ENCODE data around the gene NBAS. TPM values are rescaled to one million over a fixed set of nuclear protein-coding genes. Genes with fewer than 3 reads are reported as not detected.

NBAS gene
- total and polyA plus RNA-seq, 2 of the 13 experiments (the other 11 are each of a cell fraction or from before 2014, with no cell fraction given): 33.6 to 58.7 TPM

DNA sequence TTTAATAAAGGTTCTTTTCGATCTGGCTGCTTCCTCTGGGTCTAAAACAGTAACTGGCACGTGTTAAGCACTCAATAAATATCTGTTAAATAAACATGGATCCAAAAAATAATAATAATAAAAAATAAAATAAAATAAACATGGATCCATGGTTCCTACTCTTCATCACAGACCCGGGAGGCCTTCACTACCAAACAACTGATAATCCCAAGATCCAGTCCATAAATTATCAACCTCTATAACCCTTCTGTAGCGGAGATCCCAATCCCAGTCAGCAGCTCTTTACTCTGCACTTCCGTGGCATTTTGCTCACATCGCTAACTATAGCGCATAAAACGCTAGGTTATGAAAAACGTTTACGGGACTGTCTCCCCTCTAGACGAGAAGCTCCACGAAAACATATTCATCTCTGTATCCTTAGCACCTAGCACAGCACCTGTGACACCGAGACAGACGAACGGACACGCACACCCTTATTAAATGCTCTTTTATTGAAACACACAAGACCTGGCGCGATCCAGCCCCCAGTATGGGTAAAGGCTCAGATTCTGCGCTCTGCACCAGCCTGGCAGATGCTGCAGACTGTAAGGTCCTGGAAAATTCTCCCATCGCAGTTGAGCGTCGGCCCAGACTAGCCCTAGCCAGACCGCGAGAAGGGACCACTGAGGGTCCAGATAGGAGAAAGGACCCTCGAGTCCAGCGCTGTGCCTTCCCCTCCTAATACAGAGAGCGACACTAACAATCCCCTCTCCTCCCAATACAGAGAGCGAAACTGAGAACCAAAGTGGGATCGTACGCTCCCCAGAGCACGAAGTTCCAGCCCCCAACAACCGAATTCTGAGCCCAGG, 770 bp downstream of the NBAS start (continued):
- TF ChIP-seq, protein P1, sequence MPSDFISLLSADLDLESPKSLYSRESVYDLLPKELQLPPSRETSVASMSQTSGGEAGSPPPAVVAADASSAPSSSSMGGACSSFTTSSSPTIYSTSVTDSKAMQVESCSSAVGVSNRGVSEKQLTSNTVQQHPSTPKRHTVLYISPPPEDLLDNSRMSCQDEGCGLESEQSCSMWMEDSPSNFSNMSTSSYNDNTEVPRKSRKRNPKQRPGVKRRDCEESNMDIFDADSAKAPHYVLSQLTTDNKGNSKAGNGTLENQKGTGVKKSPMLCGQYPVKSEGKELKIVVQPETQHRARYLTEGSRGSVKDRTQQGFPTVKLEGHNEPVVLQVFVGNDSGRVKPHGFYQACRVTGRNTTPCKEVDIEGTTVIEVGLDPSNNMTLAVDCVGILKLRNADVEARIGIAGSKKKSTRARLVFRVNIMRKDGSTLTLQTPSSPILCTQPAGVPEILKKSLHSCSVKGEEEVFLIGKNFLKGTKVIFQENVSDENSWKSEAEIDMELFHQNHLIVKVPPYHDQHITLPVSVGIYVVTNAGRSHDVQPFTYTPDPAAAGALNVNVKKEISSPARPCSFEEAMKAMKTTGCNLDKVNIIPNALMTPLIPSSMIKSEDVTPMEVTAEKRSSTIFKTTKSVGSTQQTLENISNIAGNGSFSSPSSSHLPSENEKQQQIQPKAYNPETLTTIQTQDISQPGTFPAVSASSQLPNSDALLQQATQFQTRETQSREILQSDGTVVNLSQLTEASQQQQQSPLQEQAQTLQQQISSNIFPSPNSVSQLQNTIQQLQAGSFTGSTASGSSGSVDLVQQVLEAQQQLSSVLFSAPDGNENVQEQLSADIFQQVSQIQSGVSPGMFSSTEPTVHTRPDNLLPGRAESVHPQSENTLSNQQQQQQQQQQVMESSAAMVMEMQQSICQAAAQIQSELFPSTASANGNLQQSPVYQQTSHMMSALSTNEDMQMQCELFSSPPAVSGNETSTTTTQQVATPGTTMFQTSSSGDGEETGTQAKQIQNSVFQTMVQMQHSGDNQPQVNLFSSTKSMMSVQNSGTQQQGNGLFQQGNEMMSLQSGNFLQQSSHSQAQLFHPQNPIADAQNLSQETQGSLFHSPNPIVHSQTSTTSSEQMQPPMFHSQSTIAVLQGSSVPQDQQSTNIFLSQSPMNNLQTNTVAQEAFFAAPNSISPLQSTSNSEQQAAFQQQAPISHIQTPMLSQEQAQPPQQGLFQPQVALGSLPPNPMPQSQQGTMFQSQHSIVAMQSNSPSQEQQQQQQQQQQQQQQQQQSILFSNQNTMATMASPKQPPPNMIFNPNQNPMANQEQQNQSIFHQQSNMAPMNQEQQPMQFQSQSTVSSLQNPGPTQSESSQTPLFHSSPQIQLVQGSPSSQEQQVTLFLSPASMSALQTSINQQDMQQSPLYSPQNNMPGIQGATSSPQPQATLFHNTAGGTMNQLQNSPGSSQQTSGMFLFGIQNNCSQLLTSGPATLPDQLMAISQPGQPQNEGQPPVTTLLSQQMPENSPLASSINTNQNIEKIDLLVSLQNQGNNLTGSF (CRISPR knock-in tag; IDR thresholded peaks at IDR 0.05): peak; percentile 71; the same call in 1 of the 2 replicates
- TF ChIP-seq, protein P2, sequence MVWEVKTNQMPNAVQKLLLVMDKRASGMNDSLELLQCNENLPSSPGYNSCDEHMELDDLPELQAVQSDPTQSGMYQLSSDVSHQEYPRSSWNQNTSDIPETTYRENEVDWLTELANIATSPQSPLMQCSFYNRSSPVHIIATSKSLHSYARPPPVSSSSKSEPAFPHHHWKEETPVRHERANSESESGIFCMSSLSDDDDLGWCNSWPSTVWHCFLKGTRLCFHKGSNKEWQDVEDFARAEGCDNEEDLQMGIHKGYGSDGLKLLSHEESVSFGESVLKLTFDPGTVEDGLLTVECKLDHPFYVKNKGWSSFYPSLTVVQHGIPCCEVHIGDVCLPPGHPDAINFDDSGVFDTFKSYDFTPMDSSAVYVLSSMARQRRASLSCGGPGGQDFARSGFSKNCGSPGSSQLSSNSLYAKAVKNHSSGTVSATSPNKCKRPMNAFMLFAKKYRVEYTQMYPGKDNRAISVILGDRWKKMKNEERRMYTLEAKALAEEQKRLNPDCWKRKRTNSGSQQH (CRISPR knock-in tag; IDR thresholded peaks at IDR 0.05; ENCODE audit: low read depth): 0 out of 2 replicates have a peak, but pooled peaks have one; percentile 21
- TF ChIP-seq DNMT3B (CRISPR knock-in tag; conservative IDR thresholded peaks at IDR 0.05): peak; percentile 44; the same call in 1 of the 2 replicates
- TF ChIP-seq RFX3 (CRISPR knock-in tag; IDR thresholded peaks at IDR 0.05): peak; percentile 66
- 0 out of 2 replicates have a peak, but pooled peaks have one; percentile 50 for TF ChIP-seq CBX5 (CRISPR knock-in tag; IDR thresholded peaks at IDR 0.05; ENCODE audit: borderline replicate concordance)
- TF ChIP-seq MXI1 (IDR thresholded peaks at IDR 0.05; ENCODE audit: borderline replicate concordance, low read depth, low read length): 0 out of 3 replicates have a peak, but pooled peaks have one; percentile 21
- TF ChIP-seq, protein P3, sequence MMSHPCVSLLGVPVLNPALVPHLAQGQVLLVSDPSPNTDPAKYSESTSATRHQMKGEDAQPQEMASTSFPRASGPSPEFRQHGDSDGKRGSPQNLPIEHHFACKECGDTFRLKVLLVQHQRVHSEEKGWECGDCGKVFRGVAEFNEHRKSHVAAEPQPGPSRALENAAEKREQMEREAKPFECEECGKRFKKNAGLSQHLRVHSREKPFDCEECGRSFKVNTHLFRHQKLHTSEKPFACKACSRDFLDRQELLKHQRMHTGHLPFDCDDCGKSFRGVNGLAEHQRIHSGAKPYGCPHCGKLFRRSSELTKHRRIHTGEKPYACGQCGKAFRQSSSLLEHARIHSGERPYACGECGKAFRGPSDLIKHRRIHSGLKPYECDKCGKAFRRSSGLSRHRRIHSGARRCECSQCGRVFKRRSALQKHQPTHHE (CRISPR knock-in tag; IDR thresholded peaks at IDR 0.05; ENCODE audit: borderline replicate concordance): 0 out of 2 replicates have a peak, but pooled peaks have one; percentile 10
- TF ChIP-seq ZSCAN22 (CRISPR knock-in tag; IDR thresholded peaks at IDR 0.05): 0 out of 2 replicates have a peak, but pooled peaks have one; percentile 5
- no peak for TF ChIP-seq SP140L (CRISPR knock-in tag; IDR thresholded peaks at IDR 0.05; ENCODE audit: borderline replicate concordance)
- TF ChIP-seq, protein P4, sequence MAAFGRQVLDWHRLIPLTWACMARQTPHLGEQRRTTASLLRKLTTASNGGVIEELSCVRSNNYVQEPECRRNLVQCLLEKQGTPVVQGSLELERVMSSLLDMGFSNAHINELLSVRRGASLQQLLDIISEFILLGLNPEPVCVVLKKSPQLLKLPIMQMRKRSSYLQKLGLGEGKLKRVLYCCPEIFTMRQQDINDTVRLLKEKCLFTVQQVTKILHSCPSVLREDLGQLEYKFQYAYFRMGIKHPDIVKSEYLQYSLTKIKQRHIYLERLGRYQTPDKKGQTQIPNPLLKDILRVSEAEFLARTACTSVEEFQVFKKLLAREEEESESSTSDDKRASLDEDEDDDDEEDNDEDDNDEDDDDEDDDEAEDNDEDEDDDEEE (CRISPR knock-in tag; IDR thresholded peaks at IDR 0.05): no peak
- TF ChIP-seq, protein P5, sequence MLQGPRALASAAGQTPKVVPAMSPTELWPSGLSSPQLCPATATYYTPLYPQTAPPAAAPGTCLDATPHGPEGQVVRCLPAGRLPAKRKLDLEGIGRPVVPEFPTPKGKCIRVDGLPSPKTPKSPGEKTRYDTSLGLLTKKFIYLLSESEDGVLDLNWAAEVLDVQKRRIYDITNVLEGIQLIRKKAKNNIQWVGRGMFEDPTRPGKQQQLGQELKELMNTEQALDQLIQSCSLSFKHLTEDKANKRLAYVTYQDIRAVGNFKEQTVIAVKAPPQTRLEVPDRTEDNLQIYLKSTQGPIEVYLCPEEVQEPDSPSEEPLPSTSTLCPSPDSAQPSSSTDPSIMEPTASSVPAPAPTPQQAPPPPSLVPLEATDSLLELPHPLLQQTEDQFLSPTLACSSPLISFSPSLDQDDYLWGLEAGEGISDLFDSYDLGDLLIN (CRISPR knock-in tag; IDR thresholded peaks at IDR 0.05; ENCODE audit: borderline replicate concordance): 0 out of 2 replicates have a peak, but pooled peaks have one; percentile 45
- TF ChIP-seq TBP (CRISPR knock-in tag; IDR thresholded peaks at IDR 0.05): 0 out of 2 replicates have a peak, but pooled peaks have one; percentile 67

Measured in HepG2 (cell line).